SK-N-MC (cell line): ENCODE results near the gene TMEM236.

Experiments used
- DNase-seq: peaks from one replicate; pipeline ENCODE4 v3.0.0-alpha.2; 2011; ENCODE audit warnings: low read depth, low spot score
- H3K27ac ChIP-seq: fragments of 200-600 bp; sonication (generic); 2 replicates; pipeline ENCODE4 v1.5.1; 2016; ENCODE audit warnings: mixed run types
- H3K36me3 ChIP-seq: fragments of 200-600 bp; sonication (generic); 2 replicates; pipeline ENCODE4 v1.6.1; 2017; ENCODE audit warnings: antibody characterized with exemption, low read length, mixed read lengths; ENCODE audit not compliant: insufficient read depth
- H3K4me3 ChIP-seq: fragments of 200-600 bp; sonication (generic); 2 replicates; pipeline ENCODE4 v1.5.1; 2016
- H3K9ac ChIP-seq: fragments of 200-600 bp; sonication (generic); 2 replicates; pipeline ENCODE4 v1.8.0; 2017; ENCODE audit warnings: mixed run types, mixed read lengths; ENCODE audit not compliant: insufficient read length
- H3K9me3 ChIP-seq: fragments of 200-600 bp; sonication (generic); 2 replicates; pipeline ENCODE4 v1.6.1; 2017; ENCODE audit warnings: low read depth, mild to moderate bottlenecking, antibody characterized with exemption, low read length, moderate library complexity, mixed read lengths
- EZH2 ChIP-seq: fragments of 200-600 bp; sonication (generic); IDR thresholded peaks from one replicate; pipeline ENCODE4 v1.6.1; 2017; ENCODE audit warnings: antibody characterized with exemption
- FOXP2 ChIP-seq: optimal IDR thresholded peaks from 2 replicates; pipeline ENCODE3; 2011; ENCODE audit warnings: mild to moderate bottlenecking, moderate library complexity; ENCODE audit not compliant: insufficient read depth; ENCODE audit errors: extremely low read length, control extremely low read depth
- POLR2AphosphoS5 ChIP-seq: IDR thresholded peaks from 2 replicates; pipeline ENCODE4 v1.6.1; 2012; ENCODE audit warnings: mild to moderate bottlenecking, low read depth, low read length, borderline replicate concordance

Gene TMEM236

DNA sequence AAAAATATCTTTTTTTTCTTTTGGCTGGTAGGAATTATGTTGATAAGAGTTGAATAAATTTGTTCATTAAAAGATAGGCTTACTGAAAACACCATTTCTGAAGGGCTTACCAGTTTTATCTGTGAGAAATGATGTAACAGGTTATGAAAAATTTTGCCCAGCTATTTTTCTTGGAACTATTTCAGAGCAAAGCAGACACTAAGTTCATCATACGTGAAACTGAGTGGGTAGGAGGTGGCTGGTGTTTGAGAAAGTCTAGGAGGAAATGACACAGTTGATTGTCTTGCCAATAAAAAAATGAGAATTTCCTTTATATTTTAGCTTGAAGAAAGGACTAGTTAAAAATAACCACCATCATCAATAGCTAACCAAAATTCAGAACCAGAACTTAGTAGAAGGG is 51.0 kb downstream of the TMEM236 start:
- no peak overlapping the region for H3K27ac ChIP-seq
- H3K36me3 ChIP-seq, result no peaks in the 10 kb centered on the region
- no peak for TF ChIP-seq EZH2
- no peak for TF ChIP-seq FOXP2
- no peak for TF ChIP-seq POLR2AphosphoS5
- no peak overlapping the region for H3K9ac ChIP-seq
- no peak overlapping the region for H3K4me3 ChIP-seq
- DNase-seq, result no peak
- no peaks in the 10 kb centered on the region for H3K9me3 ChIP-seq

- H3K9ac ChIP-seq, result no peak overlapping the region
- H3K36me3 ChIP-seq, result no peaks in the 10 kb centered on the region
- no peaks in the 10 kb centered on the region for H3K9me3 ChIP-seq
- DNase-seq, result no peak
- TF ChIP-seq EZH2 (no peak), FOXP2 (no peak), POLR2AphosphoS5 (no peak)
- H3K4me3 ChIP-seq, result no peak overlapping the region
- no peak overlapping the region for H3K27ac ChIP-seq
These were observed 53.3 kb downstream of the TMEM236 start for GRCh38 chr10:17805330-17805729.

- no peak overlapping the region for H3K9ac ChIP-seq
- no peak overlapping the region for H3K4me3 ChIP-seq
- H3K27ac ChIP-seq, result no peak overlapping the region
- no peaks in the 10 kb centered on the region for H3K36me3 ChIP-seq
- TF ChIP-seq EZH2 (no peak), POLR2AphosphoS5 (no peak), FOXP2 (no peak)
- DNase-seq, result no peak
- H3K9me3 ChIP-seq, result no peaks in the 10 kb centered on the region
These were observed 54.0 kb downstream of the TMEM236 start for GRCh38 chr10:17805921-17806577.

DNA sequence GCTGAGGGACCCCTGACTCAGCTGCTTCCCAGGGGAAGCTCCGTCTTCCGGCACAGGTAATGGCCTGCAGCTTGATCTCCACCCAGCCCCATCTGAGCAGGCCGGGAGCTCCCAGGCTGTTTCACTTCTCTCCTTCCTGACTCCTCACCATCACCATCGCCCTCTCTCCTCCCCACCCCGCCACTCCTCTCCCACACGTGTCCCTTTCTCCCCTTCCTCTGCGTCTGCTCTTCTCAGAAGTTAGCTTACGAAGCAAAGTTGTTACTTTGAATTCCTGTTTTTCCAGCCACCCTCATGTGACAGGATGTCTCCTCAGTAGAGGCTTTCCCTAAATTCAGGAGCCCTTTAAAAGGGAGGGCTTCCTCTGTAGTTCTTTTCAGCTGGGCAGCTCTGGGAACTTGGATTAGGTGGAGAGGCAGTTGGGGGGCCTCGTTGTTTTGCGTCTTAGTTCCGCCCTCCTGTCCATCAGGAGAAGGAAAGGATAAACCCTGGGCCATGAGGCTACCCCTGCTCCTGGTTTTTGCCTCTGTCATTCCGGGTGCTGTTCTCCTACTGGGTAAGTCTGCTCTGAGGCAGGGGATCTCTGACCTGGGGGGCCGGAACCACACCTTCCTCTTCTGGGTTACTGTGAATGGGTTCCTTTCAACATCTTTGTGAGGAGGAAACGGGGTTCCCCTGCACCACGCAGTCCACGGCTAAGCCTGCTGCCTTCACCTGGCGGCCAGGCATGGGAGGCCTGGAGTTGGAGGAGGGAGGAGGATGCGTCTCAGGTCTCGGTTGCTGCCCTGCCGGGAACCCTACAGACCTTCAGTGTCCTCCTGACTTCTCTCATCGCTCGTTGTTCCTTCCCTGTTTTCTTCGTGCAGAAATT is 57.2 kb downstream of the TMEM236 start, which contains the start of gene MRC1:
TSS of gene MRC1 (plus strand) at position 378 of the 871 bp plus-strand sequence. CDS start at position 496, 118 bp downstream.
- Histone ChIP-seq H3K36me3 (no peaks in the 10 kb centered on the region), H3K9me3 (no peaks in the 10 kb centered on the region), H3K9ac (no peak within 1 kb of the TSS), H3K4me3 (no peak within 1 kb of the TSS), H3K27ac (no peak within 1 kb of the TSS)
- DNase-seq, result no peak
- TF ChIP-seq FOXP2, result no peak
- TF ChIP-seq POLR2AphosphoS5, result no peak
- TF ChIP-seq EZH2, result no peak

DNA sequence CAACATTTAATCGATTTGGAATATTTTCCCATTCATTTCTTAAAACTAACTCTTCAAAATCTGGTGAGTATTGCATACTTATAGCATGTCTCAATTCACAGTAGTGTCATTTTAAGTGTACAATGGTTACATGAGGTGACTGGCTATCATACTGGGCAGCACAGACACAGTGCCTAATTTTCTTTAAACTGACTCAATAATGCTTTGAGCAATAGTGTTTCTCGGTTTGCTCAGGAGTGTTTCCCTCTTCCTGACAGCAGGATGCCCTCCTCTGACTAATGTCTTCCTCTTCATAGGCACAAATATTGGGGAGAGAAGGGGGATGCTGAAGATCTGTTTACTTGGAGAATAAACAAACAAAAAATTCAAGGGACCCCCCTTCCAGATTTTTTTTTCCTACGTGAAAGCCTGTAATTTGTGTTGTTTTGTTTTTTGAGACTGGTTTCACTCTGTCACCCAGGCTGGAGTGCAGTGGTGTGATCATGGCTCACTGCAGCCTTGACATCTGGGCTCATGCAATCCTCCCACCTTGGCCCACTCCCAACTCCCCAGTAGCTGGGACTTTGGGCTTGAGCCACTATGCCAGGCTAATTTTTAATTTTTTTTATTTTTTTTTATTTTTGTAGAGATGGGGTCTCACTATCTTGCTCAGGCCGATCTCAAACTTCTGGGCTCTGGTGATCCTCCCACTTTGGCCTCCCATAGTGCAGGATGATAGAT is 59.3 kb downstream of the TMEM236 start:
- Histone ChIP-seq H3K4me3 (no peak overlapping the region), H3K9ac (no peak overlapping the region), H3K27ac (no peak overlapping the region), H3K36me3 (no peaks in the 10 kb centered on the region), H3K9me3 (no peaks in the 10 kb centered on the region)
- DNase-seq, result no peak
- TF ChIP-seq EZH2 (no peak), POLR2AphosphoS5 (no peak), FOXP2 (no peak)

DNA sequence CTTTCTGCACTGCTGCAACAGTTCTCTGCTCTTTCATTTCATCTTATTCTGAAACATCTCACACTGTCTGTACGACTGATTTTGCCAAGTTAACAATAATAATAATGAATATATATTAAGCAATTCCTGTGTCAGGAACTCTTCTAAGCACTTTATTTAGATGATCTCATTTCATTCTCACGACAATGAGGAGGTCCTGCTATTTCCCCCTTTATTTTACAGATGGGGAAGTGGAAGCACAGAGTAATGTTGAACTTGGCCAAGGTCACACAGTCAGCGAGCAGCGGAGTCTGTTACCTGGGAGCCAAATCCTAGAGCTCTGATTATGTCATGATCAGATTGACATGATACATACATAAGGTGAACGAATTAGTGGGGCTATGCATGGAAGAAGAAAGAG is 63.0 kb downstream of the TMEM236 start:
- Histone ChIP-seq H3K27ac (no peak overlapping the region), H3K9me3 (no peaks in the 10 kb centered on the region), H3K4me3 (no peak overlapping the region), H3K9ac (no peak overlapping the region), H3K36me3 (no peaks in the 10 kb centered on the region)
- no peak for DNase-seq
- TF ChIP-seq POLR2AphosphoS5 (no peak), EZH2 (no peak), FOXP2 (no peak)

DNA sequence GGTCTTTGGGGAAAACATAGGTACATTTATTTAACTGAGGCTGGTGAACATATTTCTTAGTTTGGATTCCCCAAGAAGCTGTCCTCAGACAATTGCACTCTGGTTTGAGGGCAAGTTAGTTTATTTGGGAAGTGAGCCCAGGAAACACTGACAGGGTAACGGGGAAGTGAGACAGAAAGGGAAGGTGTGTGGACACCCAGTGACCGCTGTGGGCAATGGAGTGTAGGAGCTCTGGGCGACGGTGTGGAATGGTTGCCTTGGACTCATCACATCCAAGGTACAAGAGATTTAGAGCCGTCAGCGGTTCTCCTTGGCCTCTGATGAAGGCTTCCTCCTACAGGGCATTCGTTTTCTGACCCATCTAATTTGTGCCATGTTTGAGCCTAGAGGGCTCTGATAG is 64.2 kb downstream of the TMEM236 start:
- Histone ChIP-seq H3K27ac (no peak overlapping the region), H3K9me3 (no peaks in the 10 kb centered on the region), H3K9ac (no peak overlapping the region), H3K4me3 (no peak overlapping the region), H3K36me3 (no peaks in the 10 kb centered on the region)
- no peak for TF ChIP-seq FOXP2
- DNase-seq, result no peak

GRCh38 chr10:17817316-17817715 is 65.3 kb downstream of the TMEM236 start:
- H3K27ac ChIP-seq, result no peak overlapping the region
- no peak for TF ChIP-seq POLR2AphosphoS5
- no peak for TF ChIP-seq EZH2
- no peak for TF ChIP-seq FOXP2
- no peak overlapping the region for H3K4me3 ChIP-seq
- no peak overlapping the region for H3K9ac ChIP-seq
- no peaks in the 10 kb centered on the region for H3K9me3 ChIP-seq
- H3K36me3 ChIP-seq, result no peaks in the 10 kb centered on the region
- DNase-seq, result no peak

GRCh38 chr10:17817790-17818189 is 65.8 kb downstream of the TMEM236 start:
- TF ChIP-seq FOXP2 (no peak), EZH2 (no peak), POLR2AphosphoS5 (no peak)
- Histone ChIP-seq H3K9ac (no peak overlapping the region), H3K36me3 (no peaks in the 10 kb centered on the region), H3K4me3 (no peak overlapping the region), H3K9me3 (no peaks in the 10 kb centered on the region), H3K27ac (no peak overlapping the region)
- no peak for DNase-seq
